Coronary artery (tissue), 2 donors: ENCODE results near the gene TMEM238L.

Experiments
- DNase-seq: peaks from one replicate; pipeline ENCODE4 v3.0.0-alpha.2; 2017; ENCODE audit warnings: low spot score
- H3K27ac ChIP-seq, 2 donors: fragments of 200-600 bp; sonication (generic); one replicate each; pipeline ENCODE4 v1.5.1; 2016 to 2019
- H3K4me3 ChIP-seq: fragments of 200-600 bp; sonication (generic); 2 replicates; pipeline ENCODE4 v1.5.1; 2016; ENCODE audit warnings: mild to moderate bottlenecking, moderate library complexity
- TF ChIP-seq, protein P1 (sequence below): fragments of 200-600 bp; sonication (generic); IDR thresholded peaks from one replicate; pipeline ENCODE4 v1.5.1; 2019; ENCODE audit warnings: antibody characterized with exemption

The TMEM238L gene

DNA sequence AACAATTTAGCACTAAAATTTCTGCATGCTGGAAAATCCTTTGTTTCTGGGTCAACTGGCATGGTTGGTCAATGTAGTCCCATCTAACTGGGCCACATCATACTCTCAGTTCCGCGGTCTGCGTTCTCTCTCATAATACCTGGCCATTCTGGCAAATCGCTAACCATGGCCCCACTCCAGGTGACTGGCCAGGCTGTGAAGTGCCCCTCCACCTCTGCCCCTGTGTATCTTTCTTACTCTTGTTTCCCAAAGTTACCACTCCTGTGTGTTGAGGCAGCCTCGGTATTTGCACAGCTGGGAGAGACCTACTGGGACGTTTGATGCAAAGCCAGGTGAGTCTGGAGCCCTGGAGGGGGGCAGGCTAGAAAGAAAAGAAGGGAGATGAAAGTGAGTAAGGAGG is 2.0 kb upstream of the TMEM238L start:
- TF ChIP-seq, protein P1, sequence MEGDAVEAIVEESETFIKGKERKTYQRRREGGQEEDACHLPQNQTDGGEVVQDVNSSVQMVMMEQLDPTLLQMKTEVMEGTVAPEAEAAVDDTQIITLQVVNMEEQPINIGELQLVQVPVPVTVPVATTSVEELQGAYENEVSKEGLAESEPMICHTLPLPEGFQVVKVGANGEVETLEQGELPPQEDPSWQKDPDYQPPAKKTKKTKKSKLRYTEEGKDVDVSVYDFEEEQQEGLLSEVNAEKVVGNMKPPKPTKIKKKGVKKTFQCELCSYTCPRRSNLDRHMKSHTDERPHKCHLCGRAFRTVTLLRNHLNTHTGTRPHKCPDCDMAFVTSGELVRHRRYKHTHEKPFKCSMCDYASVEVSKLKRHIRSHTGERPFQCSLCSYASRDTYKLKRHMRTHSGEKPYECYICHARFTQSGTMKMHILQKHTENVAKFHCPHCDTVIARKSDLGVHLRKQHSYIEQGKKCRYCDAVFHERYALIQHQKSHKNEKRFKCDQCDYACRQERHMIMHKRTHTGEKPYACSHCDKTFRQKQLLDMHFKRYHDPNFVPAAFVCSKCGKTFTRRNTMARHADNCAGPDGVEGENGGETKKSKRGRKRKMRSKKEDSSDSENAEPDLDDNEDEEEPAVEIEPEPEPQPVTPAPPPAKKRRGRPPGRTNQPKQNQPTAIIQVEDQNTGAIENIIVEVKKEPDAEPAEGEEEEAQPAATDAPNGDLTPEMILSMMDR, result no peak
- no peak for DNase-seq
- no peak overlapping the region for H3K27ac ChIP-seq
- no peak overlapping the region for H3K4me3 ChIP-seq

DNA sequence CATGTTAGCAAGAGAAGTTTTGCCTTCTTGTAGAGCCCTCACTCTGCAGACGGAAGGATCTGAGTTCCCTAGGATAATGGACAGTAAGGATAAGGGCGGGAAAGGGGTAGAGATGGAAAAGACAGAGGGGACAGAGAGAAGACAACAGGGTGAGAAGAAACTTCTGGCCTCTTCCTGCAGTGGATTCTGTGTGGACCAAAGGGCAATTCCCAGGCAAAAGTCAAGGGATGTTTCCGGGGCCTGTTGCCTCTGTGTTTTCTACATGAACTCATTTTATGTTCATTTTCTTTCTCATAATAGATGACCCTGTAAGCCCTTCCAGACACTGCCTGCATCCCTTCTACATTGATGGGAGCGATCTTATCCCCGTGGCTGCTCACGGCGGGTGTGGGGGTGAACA is 647 bp upstream of the TMEM238L start:
- H3K27ac ChIP-seq, result no peak overlapping the region
- TF ChIP-seq, protein P1, result no peak
- no peak overlapping the region for H3K4me3 ChIP-seq
- DNase-seq, result no peak

DNA sequence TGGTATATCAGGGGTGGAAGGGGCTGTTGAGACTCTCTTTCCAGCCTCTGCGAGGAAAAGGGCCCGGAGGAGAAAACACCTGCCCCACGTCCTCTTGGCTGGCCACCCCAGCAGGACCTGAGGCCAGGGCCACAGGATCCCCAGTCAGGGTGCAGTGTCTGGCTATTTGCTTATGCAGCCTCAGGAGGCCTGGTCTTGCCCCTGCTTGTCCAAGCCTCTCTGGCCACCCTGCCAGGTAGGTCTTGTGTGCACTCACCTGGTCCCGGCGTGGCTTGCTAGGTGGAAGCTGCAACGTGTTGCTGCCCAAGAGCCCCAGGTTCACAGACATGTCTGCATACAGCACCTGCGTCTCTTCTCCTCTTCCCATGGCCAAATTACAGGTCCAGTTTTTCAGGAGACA is 549 bp downstream of the TMEM238L start:
- Histone ChIP-seq H3K4me3 (no peak overlapping the region), H3K27ac (no peak overlapping the region)
- DNase-seq, result no peak

DNA sequence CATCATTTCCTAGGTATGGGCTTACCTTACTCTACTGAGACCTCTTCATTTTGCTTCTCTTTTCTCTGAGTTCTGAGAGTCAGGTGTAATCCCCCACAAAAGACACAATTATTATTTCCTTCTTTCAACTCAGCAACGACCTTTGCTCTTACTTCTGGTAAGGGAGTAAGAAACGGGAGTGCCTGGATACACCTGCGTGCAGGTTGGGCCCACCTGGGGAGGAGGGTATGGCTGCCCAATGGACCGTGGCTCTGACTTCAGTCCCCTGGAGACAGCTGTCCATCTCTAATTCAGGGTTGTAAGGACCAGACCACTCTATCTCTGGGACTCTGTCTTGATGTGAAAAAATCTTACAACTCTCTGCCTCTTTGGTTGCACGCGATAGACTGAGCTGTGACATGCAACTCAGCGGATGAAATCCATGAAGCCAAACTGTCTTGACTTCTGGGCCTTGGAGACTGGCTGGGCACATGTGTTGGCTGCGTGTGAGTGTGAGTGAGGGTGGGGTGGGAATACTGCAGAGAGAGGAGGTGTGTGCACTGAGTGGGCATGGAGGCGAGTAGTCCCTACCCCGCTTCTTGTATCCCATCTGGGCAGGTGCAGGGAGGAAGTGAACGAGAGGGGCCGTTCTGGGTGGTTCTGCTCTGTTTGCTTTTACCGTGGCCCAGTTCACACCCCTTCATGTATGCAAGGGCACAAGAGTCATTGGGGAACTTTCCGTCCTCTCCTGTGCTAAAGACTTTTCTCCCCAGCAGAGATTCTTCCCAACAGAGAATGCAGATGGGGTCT is 1.2 kb downstream of the TMEM238L start:
- no peak overlapping the region for H3K4me3 ChIP-seq
- no peak overlapping the region for H3K27ac ChIP-seq
- DNase-seq, result no peak
- TF ChIP-seq, protein P1, result no peak

More for the DNA sequence above, 549 bp downstream of the TMEM238L start:
- TF ChIP-seq, protein P1, result no peak

DNA sequence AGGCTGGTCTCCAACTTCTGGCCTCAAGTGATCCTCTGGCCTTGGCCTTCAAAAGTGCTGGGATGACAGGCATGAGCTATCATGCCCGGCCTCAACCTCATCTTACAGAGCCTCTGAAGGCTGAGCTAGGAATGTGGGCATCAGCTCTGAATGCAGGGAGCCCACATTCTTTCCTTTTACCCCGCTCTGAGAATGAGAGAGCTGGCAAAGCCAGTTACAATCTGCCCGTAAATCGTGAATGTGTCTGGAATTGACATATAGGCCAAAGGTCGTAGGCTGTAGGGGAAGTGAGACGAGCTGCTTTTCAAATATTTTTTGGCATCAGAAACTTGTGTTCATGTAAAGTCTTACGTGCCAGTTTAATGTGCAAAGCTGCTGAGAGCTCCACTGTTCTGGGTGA is 4.5 kb downstream of the TMEM238L start:
- TF ChIP-seq, protein P1, result no peak
- DNase-seq, result no peak
- no peak overlapping the region for H3K27ac ChIP-seq

DNA sequence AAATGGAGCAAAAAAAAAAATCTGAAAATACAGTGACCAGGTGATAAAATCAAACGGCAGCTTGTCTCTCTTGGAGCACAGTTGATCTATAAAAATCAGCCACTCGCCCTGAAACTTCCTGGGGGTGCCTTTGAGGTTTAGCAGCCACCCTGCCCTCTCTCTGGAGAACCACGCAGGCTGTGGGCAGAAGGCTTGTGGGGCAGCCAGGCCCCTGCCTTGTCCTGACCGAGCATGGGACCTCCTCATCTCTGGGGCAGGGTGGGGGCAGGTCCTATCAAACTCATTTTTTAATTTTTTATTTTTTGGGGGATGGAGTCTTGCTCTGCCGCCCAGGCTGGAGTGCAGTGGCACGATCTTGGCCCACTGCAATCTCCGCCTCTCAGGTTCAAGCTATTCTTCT is 5.0 kb downstream of the TMEM238L start:
- TF ChIP-seq, protein P1, result no peak
- Histone ChIP-seq H3K27ac (no peak overlapping the region), H3K4me3 (no peak overlapping the region)
- no peak for DNase-seq

More for the DNA sequence above, 4.5 kb downstream of the TMEM238L start:
- no peak overlapping the region for H3K4me3 ChIP-seq

DNA sequence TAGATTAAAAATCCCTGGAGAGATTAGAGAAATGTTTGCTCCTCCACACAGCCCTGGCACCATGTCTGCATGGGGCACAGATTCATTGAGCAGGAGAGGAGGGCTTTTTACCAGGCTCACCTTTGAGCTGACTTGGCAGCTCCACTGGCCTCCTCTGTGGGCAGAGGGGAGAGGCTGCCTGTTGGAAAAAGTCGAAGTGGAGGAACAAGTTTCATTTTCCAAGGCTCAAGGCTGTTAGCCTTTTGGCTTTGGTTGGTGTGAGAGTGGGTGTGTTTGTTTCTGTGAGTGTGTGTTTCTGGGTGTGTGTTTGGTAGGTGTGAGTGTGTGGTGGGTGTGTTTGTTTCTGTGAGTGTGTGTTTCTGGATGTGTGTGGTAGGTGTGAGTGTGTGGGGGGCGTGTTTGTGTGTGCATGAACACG is 5.6 kb downstream of the TMEM238L start:
- TF ChIP-seq, protein P1, result no peak
- H3K4me3 ChIP-seq, result no peak overlapping the region
- no peak overlapping the region for H3K27ac ChIP-seq
- no peak for DNase-seq
